CD4-positive, alpha-beta T cell treated with Interleukin-12 subunit alpha and Interleukin-12 subunit beta, for 1 hour (primary cell): Measurements from ENCODE around the gene TMEM151B.

ENCODE experiments used
- DNase-seq: peaks from one replicate; pipeline ENCODE4 v3.0.0-alpha.2; 2020

The TMEM151B gene

GRCh38 chr6:44253307-44254101, 16.7 kb upstream of the TMEM151B start:
- DNase-seq = peak; percentile 71

GRCh38 chr6:44254191-44255104, 15.8 kb upstream of the TMEM151B start:
- DNase-seq = no peak

GRCh38 chr6:44255105-44255808, 15.0 kb upstream of the TMEM151B start:
- DNase-seq = peak; percentile 56

GRCh38 chr6:44255871-44256774, 14.1 kb upstream of the TMEM151B start:
- peak; percentile 55 for DNase-seq

GRCh38 chr6:44256775-44257024, 13.6 kb upstream of the TMEM151B start:
- peak; percentile 52 for DNase-seq

- peak; percentile 81 for DNase-seq
These were observed 13.1 kb upstream of the TMEM151B start, which contains the start of gene SLC35B2 for GRCh38 chr6:44257025-44257752. SLC35B2 (minus strand) TSS chr6:44257528; CDS start chr6:44257410, 118 bp downstream.

GRCh38 chr6:44257753-44258324, 12.4 kb upstream of the TMEM151B start:
- DNase-seq = no peak

- DNase-seq = no peak
These were observed 11.9 kb upstream of the TMEM151B start for GRCh38 chr6:44258325-44258863.

- DNase-seq = no peak
These were observed 11.3 kb upstream of the TMEM151B start for GRCh38 chr6:44258921-44259320.

- DNase-seq = no peak
These were observed 10.2 kb upstream of the TMEM151B start for GRCh38 chr6:44260011-44260410.

GRCh38 chr6:44260451-44261297, 9.6 kb upstream of the TMEM151B start:
- DNase-seq = no peak

GRCh38 chr6:44261581-44261980, 8.7 kb upstream of the TMEM151B start:
- no peak for DNase-seq

GRCh38 chr6:44262467-44263353, 7.5 kb upstream of the TMEM151B start:
- no peak for DNase-seq

GRCh38 chr6:44263354-44264100, 6.7 kb upstream of the TMEM151B start:
- peak; percentile 76 for DNase-seq

GRCh38 chr6:44264154-44265006, 5.9 kb upstream of the TMEM151B start:
- peak; percentile 62 for DNase-seq

- peak; percentile 97 for DNase-seq
These were observed 5.1 kb upstream of the TMEM151B start, which contains the start of gene NFKBIE for GRCh38 chr6:44265007-44265721. NFKBIE (minus strand) TSS chr6:44265551; CDS start chr6:44265346, 205 bp downstream.
